LNCAP (cell line): ENCODE data around the gene UBE2O.

Experiments
- CTCF ChIP-seq: fragments of 450-650 bp; IDR thresholded peaks from 2 replicates; pipeline ENCODE4 v1.5.1; 2017; ENCODE audit warnings: mild to moderate bottlenecking

The UBE2O gene

DNA sequence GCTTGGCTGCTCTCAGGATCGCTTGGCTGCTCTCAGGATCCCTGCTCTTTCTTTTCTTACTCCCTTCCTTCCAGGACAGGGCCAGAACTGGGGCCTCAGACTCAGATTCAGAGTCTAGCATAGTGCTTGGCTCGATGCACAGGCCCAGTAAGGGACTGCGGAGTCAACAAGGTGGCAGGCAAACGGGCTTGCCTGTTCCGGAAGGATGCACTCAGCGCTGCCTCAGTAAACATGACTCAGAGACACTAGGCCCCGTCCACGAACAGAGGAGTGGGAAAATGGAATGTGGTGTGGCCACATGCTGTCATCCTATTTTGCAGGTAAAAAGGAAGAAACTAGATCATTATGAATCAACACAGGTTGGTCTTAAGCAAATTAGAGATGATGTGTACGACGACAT is 58.8 kb downstream of the UBE2O start:
- TF ChIP-seq CTCF: no peak

GRCh38 chr17:76391200-76391715 is 61.7 kb downstream of the UBE2O start:
- no peak for TF ChIP-seq CTCF

- no peak for TF ChIP-seq CTCF
Observed at GRCh38 chr17:76390003-76390421, 62.9 kb downstream of the UBE2O start.

GRCh38 chr17:76388966-76389888 is 63.7 kb downstream of the UBE2O start:
- no peak; the same call in 1 of the 2 replicates for TF ChIP-seq CTCF

DNA sequence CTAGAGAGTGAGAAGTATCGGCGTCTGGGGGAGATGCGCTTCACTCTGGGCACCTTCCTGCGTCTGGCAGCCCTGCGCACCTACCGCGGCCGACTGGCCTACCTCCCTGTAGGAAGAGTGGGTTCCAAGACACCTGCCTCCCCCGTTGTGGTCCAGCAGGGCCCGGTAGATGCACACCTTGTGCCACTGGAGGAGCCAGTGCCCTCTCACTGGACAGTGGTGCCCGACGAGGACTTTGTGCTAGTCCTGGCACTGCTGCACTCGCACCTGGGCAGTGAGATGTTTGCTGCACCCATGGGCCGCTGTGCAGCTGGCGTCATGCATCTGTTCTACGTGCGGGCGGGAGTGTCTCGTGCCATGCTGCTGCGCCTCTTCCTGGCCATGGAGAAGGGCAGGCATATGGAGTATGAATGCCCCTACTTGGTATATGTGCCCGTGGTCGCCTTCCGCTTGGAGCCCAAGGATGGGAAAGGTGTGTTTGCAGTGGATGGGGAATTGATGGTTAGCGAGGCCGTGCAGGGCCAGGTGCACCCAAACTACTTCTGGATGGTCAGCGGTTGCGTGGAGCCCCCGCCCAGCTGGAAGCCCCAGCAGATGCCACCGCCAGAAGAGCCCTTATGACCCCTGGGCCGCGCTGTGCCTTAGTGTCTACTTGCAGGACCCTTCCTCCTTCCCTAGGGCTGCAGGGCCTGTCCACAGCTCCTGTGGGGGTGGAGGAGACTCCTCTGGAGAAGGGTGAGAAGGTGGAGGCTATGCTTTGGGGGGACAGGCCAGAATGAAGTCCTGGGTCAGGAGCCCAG is 65.8 kb downstream of the UBE2O start:
- no peak for TF ChIP-seq CTCF

GRCh38 chr17:76385892-76386786 is 66.8 kb downstream of the UBE2O start:
- TF ChIP-seq CTCF: peak; percentile 83
